Mesenchymal stem cell (in vitro differentiated cells and primary cell): ENCODE results near the gene DHX16.
A peak's percentile ranks its signal among the peaks of the same experiment; 100 is the strongest.

Experiments
- DNase-seq: peaks from one replicate; pipeline ENCODE4 v3.0.0-alpha.2; 2013
- H2AFZ ChIP-seq: one replicate; pipeline ENCODE4 v1.6.1; 2013; ENCODE audit warnings: low read depth, mild to moderate bottlenecking, control low read depth, inconsistent platforms, low read length, moderate library complexity
- H2AK5ac ChIP-seq: 2 replicates; pipeline ENCODE4 v1.6.1; 2013; ENCODE audit warnings: low read length, moderate library complexity, mild to moderate bottlenecking, inconsistent platforms; ENCODE audit not compliant: severe bottlenecking
- H2BK120ac ChIP-seq: one replicate; pipeline ENCODE4 v1.6.1; 2013; ENCODE audit warnings: low read depth, mild to moderate bottlenecking, inconsistent platforms, low read length, moderate library complexity
- H2BK12ac ChIP-seq, 2 experiments: one replicate each; pipeline ENCODE4 v1.6.1; 2013; ENCODE audit warnings: inconsistent platforms in 2 of 2, low read length in 2 of 2, mild to moderate bottlenecking in 2 of 2, moderate library complexity in 2 of 2, control low read depth in 1 of 2
- H2BK15ac ChIP-seq: one replicate; pipeline ENCODE4 v1.6.1; 2013; ENCODE audit warnings: mild to moderate bottlenecking, low read depth, inconsistent platforms; ENCODE audit not compliant: poor library complexity, severe bottlenecking
- H2BK5ac ChIP-seq: 2 replicates; pipeline ENCODE4 v1.6.1; 2013; ENCODE audit warnings: low read depth, mild to moderate bottlenecking, low read length, control low read depth, inconsistent platforms; ENCODE audit not compliant: poor library complexity, severe bottlenecking
- H3K14ac ChIP-seq, 2 experiments: one replicate each; pipeline ENCODE4 v1.6.1; 2013; ENCODE audit warnings: inconsistent platforms in 2 of 2, low read length in 2 of 2, control low read depth in 1 of 2, mild to moderate bottlenecking in 1 of 2, moderate library complexity in 1 of 2
- H3K18ac ChIP-seq, 2 experiments: one replicate each; pipeline ENCODE4 v1.6.1; 2013; ENCODE audit warnings: inconsistent platforms in 2 of 2, low read length in 2 of 2, control low read depth in 1 of 2, low read depth in 1 of 2, mild to moderate bottlenecking in 1 of 2
- H3K23ac ChIP-seq, 2 experiments: one replicate each; pipeline ENCODE4 v1.6.1; 2013; ENCODE audit warnings: inconsistent platforms in 2 of 2, low read length in 2 of 2, mild to moderate bottlenecking in 2 of 2, moderate library complexity in 2 of 2, control low read depth in 1 of 2
- H3K27ac ChIP-seq: 2 replicates; pipeline ENCODE4 v1.5.1; 2013; ENCODE audit warnings: mild to moderate bottlenecking, moderate library complexity, low read length, control low read depth, inconsistent platforms; ENCODE audit not compliant: poor library complexity, severe bottlenecking
- H3K27me3 ChIP-seq, 2 experiments: 2 replicates each; pipeline versions ENCODE4 v1.6.1 to v1.7.0; 2013; ENCODE audit warnings: low read length in 2 of 2, mild to moderate bottlenecking in 2 of 2, moderate library complexity in 2 of 2, control low read depth in 1 of 2, inconsistent platforms in 1 of 2; ENCODE audit not compliant: control insufficient read depth in 1 of 2, insufficient read depth in 1 of 2
- H3K36me3 ChIP-seq, 2 experiments: 2 replicates each; pipeline versions ENCODE4 v1.6.1 to v1.7.0; 2013; ENCODE audit warnings: low read length in 2 of 2, control low read depth in 1 of 2, inconsistent platforms in 1 of 2, low read depth in 1 of 2, mild to moderate bottlenecking in 1 of 2; ENCODE audit not compliant: insufficient read depth in 2 of 2, control insufficient read depth in 1 of 2
- H3K4ac ChIP-seq, 2 experiments: one replicate each; pipeline ENCODE4 v1.6.1; 2013; ENCODE audit warnings: inconsistent platforms in 2 of 2, low read length in 2 of 2, mild to moderate bottlenecking in 2 of 2, moderate library complexity in 2 of 2, control low read depth in 1 of 2, low read depth in 1 of 2
- H3K4me1 ChIP-seq: 2 replicates; pipeline ENCODE4 v1.6.1; 2013; ENCODE audit warnings: low read depth, low read length, control low read depth; ENCODE audit not compliant: control insufficient read depth, insufficient read depth
- H3K4me2 ChIP-seq: 2 replicates; pipeline ENCODE4 v1.6.1; 2013; ENCODE audit warnings: low read length, mild to moderate bottlenecking, inconsistent platforms; ENCODE audit not compliant: poor library complexity, severe bottlenecking
- H3K4me3 ChIP-seq, 2 experiments: 2 replicates each; pipeline versions ENCODE4 v1.5.1 to v1.7.0; 2013; ENCODE audit warnings: low read length in 2 of 2, mild to moderate bottlenecking in 2 of 2, control low read depth in 1 of 2, low read depth in 1 of 2; ENCODE audit not compliant: insufficient read depth in 1 of 2
- H3K79me1 ChIP-seq: replicated peaks from 2 replicates; pipeline ENCODE4 v1.6.1; 2013; ENCODE audit warnings: mild to moderate bottlenecking, control low read depth, low read length, inconsistent platforms; ENCODE audit not compliant: poor library complexity, severe bottlenecking
- H3K9ac ChIP-seq: 2 replicates; pipeline ENCODE4 v1.7.0; 2013; ENCODE audit warnings: mild to moderate bottlenecking, low read length, moderate library complexity
- H3K9me3 ChIP-seq: 2 replicates; pipeline ENCODE4 v1.7.0; 2013; ENCODE audit warnings: mild to moderate bottlenecking, low read length; ENCODE audit not compliant: control insufficient read depth
- H4K8ac ChIP-seq: one replicate; pipeline ENCODE4 v1.6.1; 2013; ENCODE audit warnings: inconsistent platforms, mild to moderate bottlenecking, low read length, moderate library complexity
- H4K91ac ChIP-seq: one replicate; pipeline ENCODE4 v1.6.1; 2013; ENCODE audit warnings: mild to moderate bottlenecking, low read length, inconsistent platforms
- WGBS: methylation state at CpG from one replicate; pipeline ENCODE4 v1.1.7; 2013; ENCODE audit warnings: mixed read lengths; 5-methylcytosine and 5-hydroxymethylcytosine counted together

Gene DHX16

GRCh38 chr6:30696432-30696831, 23.6 kb upstream of the DHX16 start:
- no peak overlapping the region for H2AFZ ChIP-seq
- H3K27me3 ChIP-seq: no peaks in the 10 kb centered on the region
- H3K9ac ChIP-seq: no peak overlapping the region
- H3K23ac ChIP-seq: no peak overlapping the region
- no peak overlapping the region for H2BK15ac ChIP-seq
- no peak overlapping the region for H4K8ac ChIP-seq
- no peak overlapping the region for H3K4ac ChIP-seq
- H3K14ac ChIP-seq: no peak overlapping the region
- H3K4me1 ChIP-seq: peaks cover 6% of the 10 kb centered on the region
- H4K91ac ChIP-seq: no peak overlapping the region
- no peak overlapping the region for H3K4me2 ChIP-seq
- no peak overlapping the region for H3K4me3 ChIP-seq
- no peak overlapping the region for H3K27ac ChIP-seq
- DNase-seq: no peak
- no peak overlapping the region for H2BK120ac ChIP-seq
- peak overlapping the region; percentile 98 for H2AK5ac ChIP-seq
- no peaks in the 10 kb centered on the region for H3K79me1 ChIP-seq
- H2BK12ac ChIP-seq: no peak overlapping the region
- H3K36me3 ChIP-seq: peaks cover 6 to 10% of the 10 kb centered on the region in 2 experiments
- H3K18ac ChIP-seq: no peak overlapping the region
- H2BK5ac ChIP-seq: no peak overlapping the region
- H3K9me3 ChIP-seq: no peaks in the 10 kb centered on the region
- 100% methylated on average over 4 of the region's 5 CpGs for WGBS

GRCh38 chr6:30691208-30691847, 18.5 kb upstream of the DHX16 start:
- Histone ChIP-seq H3K27ac (peak overlapping the region; percentile 85), H2BK5ac (no peak overlapping the region), H3K27me3 (no peaks in the 10 kb centered on the region), H2BK12ac (peak overlapping the region; percentile 6 to 25), H3K23ac (no peak overlapping the region), H3K4me1 (peaks cover 28% of the 10 kb centered on the region), H2BK120ac (no peak overlapping the region), H3K9me3 (no peaks in the 10 kb centered on the region), H3K18ac (no peak overlapping the region), H3K14ac (no peak overlapping the region), H2AK5ac (peak overlapping the region; percentile 20), H3K4ac (no peak overlapping the region), H4K8ac (no peak overlapping the region), H3K4me2 (peak overlapping the region; percentile 58), H4K91ac (peak overlapping the region; percentile 29), H3K79me1 (peaks cover 2% of the 10 kb centered on the region), H2BK15ac (no peak overlapping the region), H3K4me3 (peak overlapping the region; percentile 26 to 93), H3K36me3 (peaks cover 0 to 2% of the 10 kb centered on the region in 2 experiments), H3K9ac (peak overlapping the region; percentile 95), H2AFZ (no peak overlapping the region)
- WGBS: 44% methylated on average over 4 of the region's 8 CpGs
- peak; percentile 46 for DNase-seq

- Histone ChIP-seq H4K91ac (peak within 1 kb of the TSS; percentile 35), H3K14ac (peak within 1 kb of the TSS; percentile 44 to 63), H3K9me3 (no peaks in the 10 kb centered on the region), H2BK15ac (peak within 1 kb of the TSS; percentile 95), H3K36me3 (peaks cover 0 to 4% of the 10 kb centered on the region in 2 experiments), H2BK120ac (no peak within 1 kb of the TSS), H3K9ac (peak within 1 kb of the TSS; percentile 95), H3K79me1 (peaks cover 2% of the 10 kb centered on the region), H2AFZ (no peak within 1 kb of the TSS), H3K18ac (peak within 1 kb of the TSS; percentile 78 to 86), H2BK12ac (peak within 1 kb of the TSS; percentile 34 to 96), H2BK5ac (peak within 1 kb of the TSS; percentile 90), H2AK5ac (peak within 1 kb of the TSS; percentile 61), H3K27me3 (no peaks in the 10 kb centered on the region), H3K4me2 (peak within 1 kb of the TSS; percentile 58), H3K4me3 (peak within 1 kb of the TSS; percentile 77 to 93), H3K4ac (peak within 1 kb of the TSS in 1 of 2 experiments; percentile 55), H4K8ac (peak within 1 kb of the TSS; percentile 74), H3K23ac (peak within 1 kb of the TSS in 1 of 2 experiments; percentile 20), H3K4me1 (peaks cover 27% of the 10 kb centered on the region), H3K27ac (peak within 1 kb of the TSS; percentile 91)
- peak; percentile 94 for DNase-seq
- under 1% methylated on average over 33 of the region's 40 CpGs for WGBS
Observed at GRCh38 chr6:30690403-30691207, 17.8 kb upstream of the DHX16 start, which contains the start of gene NRM. Gene NRM, minus strand, starts transcription at chr6:30690984. Its CDS starts 10 bp downstream, at chr6:30690974.

- peak overlapping the region; percentile 95 for H3K9ac ChIP-seq
- peak overlapping the region in 1 of 2 experiments; percentile 2 for H3K18ac ChIP-seq
- peak overlapping the region; percentile 44 to 63 for H3K14ac ChIP-seq
- no peaks in the 10 kb centered on the region for H3K27me3 ChIP-seq
- H4K8ac ChIP-seq: peak overlapping the region; percentile 1
- H3K23ac ChIP-seq: peak overlapping the region in 1 of 2 experiments; percentile 20
- peaks cover 29% of the 10 kb centered on the region for H3K4me1 ChIP-seq
- H2AFZ ChIP-seq: no peak overlapping the region
- H2BK120ac ChIP-seq: no peak overlapping the region
- H2BK15ac ChIP-seq: peak overlapping the region; percentile 82
- H3K79me1 ChIP-seq: peaks cover 2% of the 10 kb centered on the region
- no peaks in the 10 kb centered on the region for H3K9me3 ChIP-seq
- H3K36me3 ChIP-seq: peaks cover 4 to 9% of the 10 kb centered on the region in 2 experiments
- no peak overlapping the region for H2BK5ac ChIP-seq
- H3K27ac ChIP-seq: peak overlapping the region; percentile 91
- H2BK12ac ChIP-seq: peak overlapping the region in 1 of 2 experiments; percentile 14
- WGBS: 80% methylated on average over 4 of the region's 4 CpGs
- DNase-seq: no peak
- H3K4me2 ChIP-seq: peak overlapping the region; percentile 31
- peak overlapping the region in 1 of 2 experiments; percentile 93 for H3K4me3 ChIP-seq
- peak overlapping the region in 1 of 2 experiments; percentile 55 for H3K4ac ChIP-seq
- H4K91ac ChIP-seq: peak overlapping the region; percentile 35
- H2AK5ac ChIP-seq: peak overlapping the region; percentile 61
Observed at GRCh38 chr6:30689985-30690384, 17.2 kb upstream of the DHX16 start.
